ENCODE data around the gene TNFRSF6B. TPM values are rescaled to one million over a fixed set of nuclear protein-coding genes. Genes with fewer than 3 reads are reported as not detected.
"Not testable (repeated sequence)": the region's sequence is repeated elsewhere in the genome, so short reads cannot be mapped to it uniquely, and the experiment has no call there.

The TNFRSF6B gene
- total RNA-seq, 5 donors from 2014 or later (not counting 1 experiment from before 2014, with no cell fraction given) = 0.37 to 1.5 (median 0.91) TPM; not detected in 1

GRCh38 chr20:63657260-63657936 lies 39.1 kb upstream of the TNFRSF6B start:
- 67% methylated on average over 25 of the region's 31 CpGs for WGBS (ENCODE audit: insufficient coverage)
- Histone ChIP-seq H3K27me3 (replicated peaks in 1 of 2; ENCODE audit: control insufficient read depth in 2 of 2, extremely low read depth in 1 of 2, insufficient read depth in 2 of 2, low read length in 1 of 2) (peaks cover 0 to 5% of the 10 kb centered on the region in 2 experiments), H3K9me3 (no peaks in the 10 kb centered on the region), H3K4me3 (ENCODE audit: control insufficient read depth in 1 of 2, extremely low read depth in 1 of 2, low read length in 1 of 2) (peak overlapping the region; percentile 27 to 93), H3K4me1 (ENCODE audit: control insufficient read depth in 1 of 2, extremely low read depth in 1 of 2, insufficient read depth in 2 of 2, low read length in 2 of 2) (peaks cover 13 to 48% of the 10 kb centered on the region in 2 experiments), H3K27ac (ENCODE audit: low read length) (peak overlapping the region; percentile 64), H3K36me3 (ENCODE audit: control insufficient read depth in 2 of 2, extremely low read depth in 1 of 2, insufficient read depth in 1 of 2, low read length in 1 of 2) (peaks cover 8 to 12% of the 10 kb centered on the region in 2 donors)
- Mint-ChIP-seq H3K27ac (peak overlapping the region; percentile 94 to 98), H3K4me3 (peak overlapping the region; percentile 88 to 95 (median 95)), H3K27me3 (no peaks in the 10 kb centered on the region), H3K4me1 (peaks cover 39 to 42% (median 42%) of the 10 kb centered on the region in 3 donors), H3K9me3 (no peaks in the 10 kb centered on the region), H3K36me3 (peaks cover 3% of the 10 kb centered on the region)
- DNase-seq = no peak
- POLR2A ChIA-PET = no interaction called here
- CTCF ChIA-PET = interaction anchor here in 1 of 2 donors (1.7 kb wide), 1 partner anchor 15 kb away, joined by 16 read pairs; no protein-coding TSS in a partner anchor
- ATAC-seq (replicated peaks in 1 of 4) = no peak

- CTCF ChIA-PET = interaction anchor here in 1 of 2 donors (0.6 to 1.7 kb wide), 6 partner anchors 16 to 322 kb away, joined by 3 to 16 read pairs (median 4); partner anchors contain the start of genes ARFRP1, SAMD10, TPD52L2 and ZGPAT
- Histone ChIP-seq H3K36me3 (ENCODE audit: control insufficient read depth in 2 of 2, extremely low read depth in 1 of 2, insufficient read depth in 1 of 2, low read length in 1 of 2) (peaks cover 10 to 19% of the 10 kb centered on the region in 2 donors), H3K27me3 (replicated peaks in 1 of 2; ENCODE audit: control insufficient read depth in 2 of 2, extremely low read depth in 1 of 2, insufficient read depth in 2 of 2, low read length in 1 of 2) (peaks cover 0 to 5% of the 10 kb centered on the region in 2 experiments), H3K4me1 (ENCODE audit: control insufficient read depth in 1 of 2, extremely low read depth in 1 of 2, insufficient read depth in 2 of 2, low read length in 2 of 2) (peaks cover 13 to 44% of the 10 kb centered on the region in 2 experiments), H3K27ac (ENCODE audit: low read length) (peak within 1 kb of the TSS; percentile 64), H3K4me3 (ENCODE audit: control insufficient read depth in 1 of 2, extremely low read depth in 1 of 2, low read length in 1 of 2) (peak within 1 kb of the TSS; percentile 88 to 93), H3K9me3 (no peaks in the 10 kb centered on the region)
- WGBS (ENCODE audit: insufficient coverage) = 7% methylated on average over 72 of the region's 73 CpGs
- H3K27me3 Mint-ChIP-seq = no peaks in the 10 kb centered on the region
- POLR2A ChIA-PET = no interaction called here
- H3K4me3 Mint-ChIP-seq = peak within 1 kb of the TSS; percentile 88 to 95 (median 95)
- DNase-seq (peak; percentile 67 to 96 (median 83)), ATAC-seq (replicated peaks in 1 of 4) (peak; percentile 84 to 88 (median 86))
- H3K4me1 Mint-ChIP-seq = peaks cover 39 to 42% (median 42%) of the 10 kb centered on the region in 3 donors
- peaks cover 6% of the 10 kb centered on the region for H3K36me3 Mint-ChIP-seq
- H3K27ac Mint-ChIP-seq = peak within 1 kb of the TSS; percentile 94 to 98
- no peaks in the 10 kb centered on the region for H3K9me3 Mint-ChIP-seq
Observed at GRCh38 chr20:63657937-63658748, 38.3 kb upstream of the TNFRSF6B start, which contains the start of gene RTEL1. RTEL1 (plus strand) TSS chr20:63658312; CDS start chr20:63659403, 1,091 bp downstream.

- H3K27ac Mint-ChIP-seq = peak overlapping the region; percentile 94 to 98
- 3% methylated on average over 17 of the region's 25 CpGs for whole genome bisulfite sequencing (ENCODE audit: insufficient coverage)
- Histone ChIP-seq H3K27me3 (replicated peaks in 1 of 2; ENCODE audit: control insufficient read depth in 2 of 2, extremely low read depth in 1 of 2, insufficient read depth in 2 of 2, low read length in 1 of 2) (peaks cover 0 to 5% of the 10 kb centered on the region in 2 experiments), H3K4me3 (ENCODE audit: control insufficient read depth in 1 of 2, extremely low read depth in 1 of 2, low read length in 1 of 2) (peak overlapping the region; percentile 88 to 93), H3K36me3 (ENCODE audit: control insufficient read depth in 2 of 2, extremely low read depth in 1 of 2, insufficient read depth in 1 of 2, low read length in 1 of 2) (peaks cover 15 to 25% of the 10 kb centered on the region in 2 donors), H3K27ac (ENCODE audit: low read length) (peak overlapping the region; percentile 64), H3K9me3 (no peaks in the 10 kb centered on the region), H3K4me1 (ENCODE audit: control insufficient read depth in 1 of 2, extremely low read depth in 1 of 2, insufficient read depth in 2 of 2, low read length in 2 of 2) (peaks cover 13 to 41% of the 10 kb centered on the region in 2 experiments)
- H3K9me3 Mint-ChIP-seq = no peaks in the 10 kb centered on the region
- H3K36me3 Mint-ChIP-seq = peaks cover 6% of the 10 kb centered on the region
- H3K4me1 Mint-ChIP-seq = peaks cover 38 to 41% (median 40%) of the 10 kb centered on the region in 3 donors
- ChIA-PET POLR2A (no interaction called here), CTCF (interaction anchor here in 1 of 2 donors (0.6 to 1.7 kb wide), 6 partner anchors 17 to 321 kb away, joined by 3 to 16 read pairs (median 4); partner anchors contain the start of genes ARFRP1, SAMD10, TPD52L2 and ZGPAT)
- DNase-seq (no peak), ATAC-seq (replicated peaks in 1 of 4) (peak; percentile 4 to 18 (median 10))
- peak overlapping the region; percentile 88 to 95 (median 95) for H3K4me3 Mint-ChIP-seq
- H3K27me3 Mint-ChIP-seq = no peaks in the 10 kb centered on the region
Observed at GRCh38 chr20:63658749-63659187, 37.7 kb upstream of the TNFRSF6B start.

GRCh38 chr20:63659370-63659769 lies 37.1 kb upstream of the TNFRSF6B start:
- no peak for DNase-seq
- Histone ChIP-seq H3K27ac (ENCODE audit: low read length) (no peak overlapping the region), H3K27me3 (replicated peaks in 1 of 2; ENCODE audit: control insufficient read depth in 2 of 2, extremely low read depth in 1 of 2, insufficient read depth in 2 of 2, low read length in 1 of 2) (peaks cover 0 to 3% of the 10 kb centered on the region in 2 experiments), H3K36me3 (ENCODE audit: control insufficient read depth in 2 of 2, extremely low read depth in 1 of 2, insufficient read depth in 1 of 2, low read length in 1 of 2) (peaks cover 19 to 30% of the 10 kb centered on the region in 2 donors), H3K4me1 (ENCODE audit: control insufficient read depth in 1 of 2, extremely low read depth in 1 of 2, insufficient read depth in 2 of 2, low read length in 2 of 2) (peaks cover 9 to 35% of the 10 kb centered on the region in 2 experiments), H3K4me3 (ENCODE audit: control insufficient read depth in 1 of 2, extremely low read depth in 1 of 2, low read length in 1 of 2) (no peak overlapping the region), H3K9me3 (no peaks in the 10 kb centered on the region)
- CTCF ChIA-PET = no interaction called here
- WGBS (ENCODE audit: insufficient coverage) = 96% methylated on average over 9 of the region's 13 CpGs
- Mint-ChIP-seq H3K36me3 (peaks cover 6% of the 10 kb centered on the region), H3K27ac (no peak overlapping the region), H3K4me1 (peaks cover 32 to 35% (median 34%) of the 10 kb centered on the region in 3 donors), H3K4me3 (peak overlapping the region; percentile 88 to 95 (median 95)), H3K9me3 (no peaks in the 10 kb centered on the region), H3K27me3 (no peaks in the 10 kb centered on the region)
- ATAC-seq (replicated peaks in 1 of 4) = no peak
- POLR2A ChIA-PET = no interaction called here

GRCh38 chr20:63660174-63660573 lies 36.3 kb upstream of the TNFRSF6B start:
- not testable (repeated sequence) for H3K9me3 Mint-ChIP-seq
- 95% methylated on average over 7 of the region's 10 CpGs for WGBS (ENCODE audit: insufficient coverage)

GRCh38 chr20:63660622-63661021 lies 35.8 kb upstream of the TNFRSF6B start:
- H3K36me3 ChIP-seq (ENCODE audit: control insufficient read depth in 2 of 2, extremely low read depth in 1 of 2, insufficient read depth in 1 of 2, low read length in 1 of 2) = peaks cover 19 to 37% of the 10 kb centered on the region in 2 donors
- ATAC-seq (replicated peaks in 1 of 4) = no peak
- DNase-seq = no peak
- peaks cover 0 to 24% of the 10 kb centered on the region in 2 experiments for H3K4me1 ChIP-seq (ENCODE audit: control insufficient read depth in 1 of 2, extremely low read depth in 1 of 2, insufficient read depth in 2 of 2, low read length in 2 of 2)
- CTCF ChIA-PET = no interaction called here
- H3K9me3 Mint-ChIP-seq = no peaks in the 10 kb centered on the region
- H3K27ac ChIP-seq (ENCODE audit: low read length) = no peak overlapping the region
- peak overlapping the region in 1 of 3 donors; percentile 88 for H3K4me3 Mint-ChIP-seq
- H3K27me3 ChIP-seq (replicated peaks in 1 of 2; ENCODE audit: control insufficient read depth in 2 of 2, extremely low read depth in 1 of 2, insufficient read depth in 2 of 2, low read length in 1 of 2) = no peaks in the 10 kb centered on the region
- peaks cover 6% of the 10 kb centered on the region for H3K36me3 Mint-ChIP-seq
- POLR2A ChIA-PET = no interaction called here
- peaks cover 26 to 29% (median 27%) of the 10 kb centered on the region in 3 donors for H3K4me1 Mint-ChIP-seq
- no peaks in the 10 kb centered on the region for H3K9me3 ChIP-seq
- H3K4me3 ChIP-seq (ENCODE audit: control insufficient read depth in 1 of 2, extremely low read depth in 1 of 2, low read length in 1 of 2) = no peak overlapping the region
- H3K27me3 Mint-ChIP-seq = no peaks in the 10 kb centered on the region
- WGBS (ENCODE audit: insufficient coverage) = 100% methylated on average over 1 of the region's 8 CpGs
- H3K27ac Mint-ChIP-seq = no peak overlapping the region

More at GRCh38 chr20:63660174-63660573, 36.3 kb upstream of the TNFRSF6B start:
- H3K36me3 Mint-ChIP-seq; POLR2A ChIA-PET; H3K27me3 ChIP-seq (replicated peaks in 1 of 2; ENCODE audit: control insufficient read depth in 2 of 2, extremely low read depth in 1 of 2, insufficient read depth in 2 of 2, low read length in 1 of 2); H3K4me3 ChIP-seq (ENCODE audit: control insufficient read depth in 1 of 2, extremely low read depth in 1 of 2, low read length in 1 of 2); DNase-seq; H3K27ac Mint-ChIP-seq; H3K9me3 ChIP-seq; H3K27ac ChIP-seq (ENCODE audit: low read length); ATAC-seq (replicated peaks in 1 of 4); CTCF ChIA-PET; H3K27me3 Mint-ChIP-seq: not testable (repeated sequence)
- H3K4me1 Mint-ChIP-seq = peaks cover 27 to 29% (median 29%) of the 10 kb centered on the region in 3 donors
- H3K4me3 Mint-ChIP-seq = peak overlapping the region; percentile 88 to 95 (median 95)
- Histone ChIP-seq H3K36me3 (ENCODE audit: control insufficient read depth in 2 of 2, extremely low read depth in 1 of 2, insufficient read depth in 1 of 2, low read length in 1 of 2) (peaks cover 19 to 34% of the 10 kb centered on the region in 2 donors), H3K4me1 (ENCODE audit: control insufficient read depth in 1 of 2, extremely low read depth in 1 of 2, insufficient read depth in 2 of 2, low read length in 2 of 2) (peaks cover 2 to 27% of the 10 kb centered on the region in 2 experiments)
